CD14-positive monocyte (primary cell): ENCODE results near the gene RPS23. TPM values are rescaled to one million over a fixed set of nuclear protein-coding genes. Genes with fewer than 3 reads are reported as not detected.

ENCODE experiments used
- DNase-seq, 3 donors: peaks; one replicate each; pipeline ENCODE4 v3.0.0-alpha.2; 2011 to 2022
- H2AFZ ChIP-seq: 2 replicates; pipeline ENCODE4 v1.6.0; 2012; ENCODE audit warnings: mild to moderate bottlenecking, low read depth, low read length, inconsistent platforms; ENCODE audit not compliant: insufficient read depth, poor library complexity, severe bottlenecking
- H3K27ac ChIP-seq, 2 donors: 1 replicate in 1 of 2; 2 replicates in 1 of 2; pipeline ENCODE4 v1.5.1; 2012 to 2013; ENCODE audit warnings: low read length in 2 of 2, control low read depth in 1 of 2, inconsistent platforms in 1 of 2, low read depth in 1 of 2, mild to moderate bottlenecking in 1 of 2
- H3K27me3 ChIP-seq, 2 donors: one replicate each; pipeline versions ENCODE4 v1.6.0 to v1.6.1; 2011 to 2013; ENCODE audit warnings: low read length in 2 of 2; ENCODE audit not compliant: control insufficient read depth in 2 of 2, insufficient read depth in 2 of 2
- H3K36me3 ChIP-seq, 2 donors: replicated peaks in 1 of 2; 1 replicate in 1 of 2; 2 replicates in 1 of 2; pipeline versions ENCODE4 v1.5.1 to v1.6.1; 2012 to 2013; ENCODE audit warnings: low read length in 2 of 2, control low read depth in 1 of 2, inconsistent platforms in 1 of 2, mild to moderate bottlenecking in 1 of 2; ENCODE audit not compliant: insufficient read depth in 2 of 2, control insufficient read depth in 1 of 2
- H3K4me1 ChIP-seq, 2 donors: 1 replicate in 1 of 2; 2 replicates in 1 of 2; pipeline versions ENCODE4 v1.5.1 to v1.6.1; 2012 to 2013; ENCODE audit warnings: low read length in 2 of 2, control low read depth in 1 of 2, inconsistent platforms in 1 of 2, mild to moderate bottlenecking in 1 of 2, moderate library complexity in 1 of 2; ENCODE audit not compliant: insufficient read depth in 2 of 2, control insufficient read depth in 1 of 2
- H3K4me2 ChIP-seq: replicated peaks from 2 replicates; pipeline ENCODE3; 2012; ENCODE audit warnings: low read length, moderate library complexity, mild to moderate bottlenecking; ENCODE audit not compliant: poor library complexity, severe bottlenecking; ENCODE audit errors: extremely low read depth
- H3K4me3 ChIP-seq, 3 experiments: fragments of 200-600 bp in 1 of 3; sonication (generic) in 1 of 3; replicated peaks in 1 of 3; 1 replicate in 2 of 3; 2 replicates in 1 of 3; pipeline ENCODE4 v1.5.1; 2011 to 2013; ENCODE audit warnings: low read length in 3 of 3, mild to moderate bottlenecking in 3 of 3, control low read depth in 2 of 3, low read depth in 2 of 3, inconsistent platforms in 1 of 3, moderate library complexity in 1 of 3
- H3K79me2 ChIP-seq: 2 replicates; pipeline ENCODE4 v1.6.0; 2012; ENCODE audit warnings: mild to moderate bottlenecking, control low read depth, inconsistent platforms, low read length, moderate library complexity; ENCODE audit not compliant: insufficient read depth
- H3K9ac ChIP-seq: 2 replicates; pipeline ENCODE4 v1.6.0; 2017; ENCODE audit warnings: low read length, mild to moderate bottlenecking; ENCODE audit not compliant: insufficient read depth, poor library complexity, severe bottlenecking
- H3K9me3 ChIP-seq, 2 donors: replicated peaks in 1 of 2; 1 replicate in 1 of 2; 2 replicates in 1 of 2; pipeline versions ENCODE4 v1.5.1 to v1.6.1; 2012 to 2013; ENCODE audit warnings: low read length in 2 of 2, control low read depth in 1 of 2; ENCODE audit not compliant: control insufficient read depth in 1 of 2, insufficient read depth in 1 of 2
- H4K20me1 ChIP-seq: 2 replicates; pipeline ENCODE4 v1.6.0; 2012; ENCODE audit warnings: mild to moderate bottlenecking, low read length, control low read depth, moderate library complexity; ENCODE audit not compliant: insufficient read depth
- H3K27ac Mint-ChIP-seq, 7 donors: one replicate each; pipeline ENCODE4 v1.8.0; 2020; ENCODE audit warnings: mild to moderate bottlenecking in 7 of 7, mixed read lengths in 7 of 7, moderate library complexity in 6 of 7, inconsistent platforms in 2 of 7
- H3K27me3 Mint-ChIP-seq, 3 donors: one replicate each; pipeline ENCODE4 v1.8.0; 2021 to 2022; ENCODE audit warnings: low read depth in 3 of 3, mild to moderate bottlenecking in 3 of 3, mixed read lengths in 3 of 3, moderate library complexity in 3 of 3, inconsistent platforms in 1 of 3
- H3K36me3 Mint-ChIP-seq, 2 donors: one replicate each; pipeline ENCODE4 v1.8.0; 2020; ENCODE audit warnings: mixed read lengths in 2 of 2, inconsistent platforms in 1 of 2, mild to moderate bottlenecking in 1 of 2
- H3K4me1 Mint-ChIP-seq: one replicate; pipeline ENCODE4 v1.8.0; 2020; ENCODE audit warnings: mild to moderate bottlenecking, mixed read lengths
- H3K4me3 Mint-ChIP-seq, 2 donors: one replicate each; pipeline ENCODE4 v1.8.0; 2020; ENCODE audit warnings: mild to moderate bottlenecking in 2 of 2, mixed read lengths in 2 of 2, moderate library complexity in 1 of 2
- H3K9me3 Mint-ChIP-seq, 7 donors: one replicate each; pipeline ENCODE4 v1.8.0; 2020 to 2022; ENCODE audit warnings: mixed read lengths in 7 of 7, mild to moderate bottlenecking in 6 of 7, moderate library complexity in 6 of 7, inconsistent platforms in 2 of 7
- CTCF ChIP-seq: fragments of 200-600 bp; IDR thresholded peaks from one replicate; pipeline ENCODE4 v1.8.0; 2022; ENCODE audit warnings: antibody characterized with exemption, mild to moderate bottlenecking
- WGBS: methylation state at CpG from one replicate; pipeline ENCODE4 v1.1.5; 2013; ENCODE audit warnings: missing lambda C conversion rate; ENCODE audit not compliant: insufficient coverage; 5-methylcytosine and 5-hydroxymethylcytosine counted together
- intact Hi-C, 2 donors: fragments of 100-400 bp; cut with micrococcal nuclease; formaldehyde crosslinking; loops; one replicate each; pipeline versions ENCODE4 v1.15.0 to v1.15.1; 2023
- polyA plus RNA-seq, 3 donors: library from polyadenylated mRNA; depleted of rRNA in 1 of 3; unstranded in 2 of 3; stranded (reverse) in 1 of 3; fragments of 300-500 nt in 2 of 3; fragments of >200 nt in 1 of 3; fragmentation: Illumina TruSeq in 2 of 3; gene quantifications; 1 replicate in 2 of 3; 2 replicates in 1 of 3; pipeline ENCODE4 v1.2.3, GENCODE V29; 2012 to 2021

The RPS23 gene
- polyA plus RNA-seq, 3 donors = 1,200 to 3,765 (median 1,267) TPM

- peaks cover 0 to 1% of the 10 kb centered on the region in 2 donors for H3K36me3 ChIP-seq
- H3K4me2 ChIP-seq = no peak overlapping the region
- no peak for DNase-seq
Measured at GRCh38 chr5:82259172-82259800, 18.9 kb downstream of the RPS23 start.

GRCh38 chr5:82257729-82258128, 20.4 kb downstream of the RPS23 start:
- no peak overlapping the region for H3K27ac Mint-ChIP-seq
- no peaks in the 10 kb centered on the region for H3K79me2 ChIP-seq
- H3K4me3 Mint-ChIP-seq = no peak overlapping the region
- H3K27ac ChIP-seq = no peak overlapping the region
- H3K9me3 Mint-ChIP-seq = no peaks in the 10 kb centered on the region
- peaks cover 0 to 6% of the 10 kb centered on the region in 2 donors for H3K36me3 ChIP-seq
- H3K27me3 ChIP-seq = no peaks in the 10 kb centered on the region
- H3K4me1 ChIP-seq = no peaks in the 10 kb centered on the region
- H3K9ac ChIP-seq = no peak overlapping the region
- peaks cover 12 to 22% of the 10 kb centered on the region in 2 donors for H3K36me3 Mint-ChIP-seq
- no peaks in the 10 kb centered on the region for H4K20me1 ChIP-seq
- intact Hi-C loops = no loop called here
- no peaks in the 10 kb centered on the region for H3K27me3 Mint-ChIP-seq
- H3K4me3 ChIP-seq = no peak overlapping the region
- DNase-seq = no peak
- H2AFZ ChIP-seq = no peak overlapping the region
- H3K9me3 ChIP-seq = no peaks in the 10 kb centered on the region
- H3K4me2 ChIP-seq = no peak overlapping the region
- peaks cover 7% of the 10 kb centered on the region for H3K4me1 Mint-ChIP-seq
- WGBS = 96% methylated on average over 2 of the region's 3 CpGs
- no peak for TF ChIP-seq CTCF

More at GRCh38 chr5:82259172-82259800, 18.9 kb downstream of the RPS23 start:
- no peak overlapping the region for H2AFZ ChIP-seq
- H3K36me3 Mint-ChIP-seq = peaks cover 2 to 12% of the 10 kb centered on the region in 2 donors
- H3K9ac ChIP-seq = no peak overlapping the region
- intact Hi-C loops = no loop called here
- H3K9me3 Mint-ChIP-seq = no peaks in the 10 kb centered on the region
- 100% methylated on average over 2 of the region's 3 CpGs for WGBS
- H3K4me3 ChIP-seq = no peak overlapping the region
- no peak overlapping the region for H3K4me3 Mint-ChIP-seq
- H3K4me1 Mint-ChIP-seq = peaks cover 7% of the 10 kb centered on the region
- H3K27ac ChIP-seq = no peak overlapping the region
- H3K27me3 ChIP-seq = no peaks in the 10 kb centered on the region
- no peaks in the 10 kb centered on the region for H3K9me3 ChIP-seq
- no peaks in the 10 kb centered on the region for H3K27me3 Mint-ChIP-seq
- H3K27ac Mint-ChIP-seq = peak overlapping the region in 2 of 7 donors; percentile 6 to 35
- H3K4me1 ChIP-seq = no peaks in the 10 kb centered on the region
- no peaks in the 10 kb centered on the region for H3K79me2 ChIP-seq
- TF ChIP-seq CTCF = peak; percentile 17
- H4K20me1 ChIP-seq = no peaks in the 10 kb centered on the region
